ENCODE results near the gene SUGCT.
"Not testable (repeated sequence)": the region's sequence is repeated elsewhere in the genome, so short reads cannot be mapped to it uniquely, and the experiment has no call there.

SUGCT gene

DNA sequence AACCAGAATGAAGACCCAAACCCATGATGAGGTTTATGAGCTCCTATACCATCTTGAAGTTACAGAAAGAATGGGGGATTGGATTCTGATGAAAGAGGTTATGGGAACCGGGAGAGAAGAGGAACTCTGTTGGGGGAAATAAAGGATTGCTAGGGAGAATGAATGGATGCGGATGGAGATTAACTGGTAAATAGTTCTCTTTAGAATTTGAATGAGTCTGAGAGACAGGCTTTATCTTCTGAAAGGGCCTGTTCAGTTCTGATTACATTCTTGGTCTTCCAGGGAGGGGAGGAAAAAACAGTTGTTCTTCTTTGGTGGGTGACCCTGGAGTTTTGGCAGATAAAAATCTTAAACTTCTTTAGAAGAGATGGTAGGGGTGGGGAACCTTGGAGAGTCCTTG, 13.9 kb downstream of the SUGCT start:
- Histone ChIP-seq H3K36me3 (no peaks in the 10 kb centered on the region), H3K4me3 (ENCODE audit: low read depth, low read length) (no peak overlapping the region), H3K27ac (no peak overlapping the region), H3K27me3 (ENCODE audit: insufficient read depth, low read depth, severe bottlenecking) (no peaks in the 10 kb centered on the region), H3K9me3 (ENCODE audit: severe bottlenecking) (no peaks in the 10 kb centered on the region)
- TF ChIP-seq, protein P1, sequence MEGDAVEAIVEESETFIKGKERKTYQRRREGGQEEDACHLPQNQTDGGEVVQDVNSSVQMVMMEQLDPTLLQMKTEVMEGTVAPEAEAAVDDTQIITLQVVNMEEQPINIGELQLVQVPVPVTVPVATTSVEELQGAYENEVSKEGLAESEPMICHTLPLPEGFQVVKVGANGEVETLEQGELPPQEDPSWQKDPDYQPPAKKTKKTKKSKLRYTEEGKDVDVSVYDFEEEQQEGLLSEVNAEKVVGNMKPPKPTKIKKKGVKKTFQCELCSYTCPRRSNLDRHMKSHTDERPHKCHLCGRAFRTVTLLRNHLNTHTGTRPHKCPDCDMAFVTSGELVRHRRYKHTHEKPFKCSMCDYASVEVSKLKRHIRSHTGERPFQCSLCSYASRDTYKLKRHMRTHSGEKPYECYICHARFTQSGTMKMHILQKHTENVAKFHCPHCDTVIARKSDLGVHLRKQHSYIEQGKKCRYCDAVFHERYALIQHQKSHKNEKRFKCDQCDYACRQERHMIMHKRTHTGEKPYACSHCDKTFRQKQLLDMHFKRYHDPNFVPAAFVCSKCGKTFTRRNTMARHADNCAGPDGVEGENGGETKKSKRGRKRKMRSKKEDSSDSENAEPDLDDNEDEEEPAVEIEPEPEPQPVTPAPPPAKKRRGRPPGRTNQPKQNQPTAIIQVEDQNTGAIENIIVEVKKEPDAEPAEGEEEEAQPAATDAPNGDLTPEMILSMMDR (IDR thresholded peaks at IDR 0.05; ENCODE audit: low read depth, low read length) = no peak
- no peak for DNase-seq

DNA sequence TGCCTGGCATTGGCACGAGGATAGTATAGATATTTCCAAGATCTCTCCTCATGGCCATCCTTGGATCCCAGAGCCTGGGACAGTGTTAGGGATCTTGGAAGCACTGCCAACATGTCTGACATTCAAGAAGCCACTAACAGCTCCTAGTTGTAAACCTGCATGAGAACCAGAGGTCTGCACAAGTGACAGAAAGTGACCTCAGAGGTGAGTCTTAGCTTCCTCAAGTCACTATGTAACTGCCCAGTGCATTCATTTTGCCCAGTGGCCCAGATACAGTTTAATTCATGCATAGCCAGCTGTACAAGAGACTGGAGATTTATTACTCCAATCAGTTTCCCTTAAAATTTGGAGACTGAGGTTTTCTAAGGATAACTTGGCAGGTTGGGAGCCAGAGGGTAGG, 16.7 kb downstream of the SUGCT start:
- H3K4me3 ChIP-seq (ENCODE audit: low read depth, low read length) = no peak overlapping the region
- no peaks in the 10 kb centered on the region for H3K27me3 ChIP-seq (ENCODE audit: insufficient read depth, low read depth, severe bottlenecking)
- TF ChIP-seq, protein P1 (IDR thresholded peaks at IDR 0.05; ENCODE audit: low read depth, low read length) = no peak
- DNase-seq = no peak
- H3K36me3 ChIP-seq = no peaks in the 10 kb centered on the region
- no peaks in the 10 kb centered on the region for H3K9me3 ChIP-seq (ENCODE audit: severe bottlenecking)
- H3K27ac ChIP-seq = no peak overlapping the region

DNA sequence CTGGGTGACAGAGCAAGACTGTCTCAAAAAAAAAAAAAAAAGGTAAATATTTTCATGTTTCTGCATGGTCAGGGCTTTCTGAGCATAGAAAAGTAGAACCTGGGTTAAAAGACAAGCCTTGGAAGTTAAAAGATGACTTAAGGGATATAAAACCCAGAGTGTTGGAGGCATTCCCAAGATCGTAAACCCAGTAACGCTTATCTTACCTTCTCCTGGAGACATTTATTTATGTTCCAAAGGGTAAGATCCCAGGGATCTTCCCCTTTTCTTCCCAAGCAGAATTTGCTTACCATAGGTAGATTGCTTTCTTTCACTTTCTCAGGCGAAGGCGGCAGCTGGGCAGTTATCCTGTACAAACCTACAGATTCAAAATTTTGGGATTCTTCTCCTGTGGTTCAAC, 22.2 kb downstream of the SUGCT start:
- H3K27me3 ChIP-seq (ENCODE audit: insufficient read depth, low read depth, severe bottlenecking) = no peaks in the 10 kb centered on the region
- TF ChIP-seq, protein P1 (IDR thresholded peaks at IDR 0.05; ENCODE audit: low read depth, low read length) = no peak

DNA sequence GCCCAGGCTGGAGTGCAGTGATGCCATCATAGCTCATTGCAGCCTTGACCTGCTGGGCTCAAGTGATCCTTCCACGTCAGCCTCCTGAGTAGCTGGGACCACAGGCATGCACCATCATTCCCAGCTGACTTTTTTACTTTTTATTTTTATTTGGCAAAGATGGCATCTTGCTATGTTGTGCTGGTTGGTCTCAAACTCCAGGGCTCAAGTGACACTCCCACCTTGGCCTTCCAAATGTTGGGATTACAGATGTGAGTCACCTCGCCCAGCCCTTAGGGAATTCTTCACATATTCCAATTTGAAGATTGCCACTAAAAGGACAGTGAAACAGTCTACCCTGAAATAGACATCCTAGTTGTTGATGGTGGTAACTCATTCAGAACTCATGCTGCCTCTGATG, 27.7 kb downstream of the SUGCT start:
- H3K9me3 ChIP-seq (ENCODE audit: severe bottlenecking) = no peaks in the 10 kb centered on the region
- TF ChIP-seq, protein P1 (IDR thresholded peaks at IDR 0.05; ENCODE audit: low read depth, low read length) = no peak
- no peak for DNase-seq

More for the DNA sequence above, 22.2 kb downstream of the SUGCT start:
- H3K4me3 ChIP-seq (ENCODE audit: low read depth, low read length) = no peak overlapping the region
- DNase-seq = no peak
- no peaks in the 10 kb centered on the region for H3K9me3 ChIP-seq (ENCODE audit: severe bottlenecking)
- H3K27ac ChIP-seq = no peak overlapping the region
- no peaks in the 10 kb centered on the region for H3K36me3 ChIP-seq

DNA sequence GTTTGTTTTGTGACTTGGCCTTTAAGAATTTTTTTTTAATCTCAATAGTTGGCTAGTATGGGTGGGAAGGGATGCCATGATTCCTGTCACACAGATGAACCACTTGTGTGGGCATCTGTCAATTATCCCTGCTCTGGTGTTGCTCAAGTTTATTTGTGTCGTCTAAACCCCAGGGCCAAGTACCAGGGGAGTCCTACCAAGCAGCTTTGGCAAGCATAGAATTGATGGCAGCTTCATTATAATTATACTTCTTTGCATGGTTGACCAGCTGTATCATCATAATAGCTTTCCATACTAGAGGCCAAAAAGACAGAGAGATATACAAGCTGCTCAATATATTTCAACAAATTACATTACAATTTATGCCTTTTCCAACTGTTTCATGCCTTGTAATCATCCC, 30.4 kb downstream of the SUGCT start:
- no peak overlapping the region for H3K27ac ChIP-seq

More for the DNA sequence above, 27.7 kb downstream of the SUGCT start:
- Histone ChIP-seq H3K27me3 (ENCODE audit: insufficient read depth, low read depth, severe bottlenecking) (no peaks in the 10 kb centered on the region), H3K27ac (no peak overlapping the region), H3K4me3 (ENCODE audit: low read depth, low read length) (no peak overlapping the region), H3K36me3 (no peaks in the 10 kb centered on the region)

DNA sequence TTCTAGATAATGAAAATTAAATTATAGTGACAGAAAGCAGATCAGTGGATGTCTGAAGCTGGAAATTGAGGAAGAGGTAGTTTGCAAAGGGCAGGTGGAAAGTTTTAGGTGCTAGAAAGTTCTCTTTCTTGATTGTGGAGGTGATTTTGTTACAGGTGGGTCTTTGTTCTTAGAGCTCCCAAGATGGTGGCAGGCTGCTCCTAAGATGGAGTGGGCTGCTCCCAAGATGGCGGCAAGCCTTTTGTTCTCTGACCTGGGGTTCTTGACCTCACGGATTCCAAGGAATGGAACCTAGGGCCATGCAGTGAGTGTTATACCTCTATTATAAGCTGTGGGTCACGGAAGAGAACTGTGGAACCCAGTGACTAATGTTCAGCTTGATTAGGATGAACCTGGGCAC, 32.5 kb downstream of the SUGCT start:
- Histone ChIP-seq H3K27ac (no peak overlapping the region), H3K4me3 (ENCODE audit: low read depth, low read length) (no peak overlapping the region), H3K9me3 (ENCODE audit: severe bottlenecking) (no peaks in the 10 kb centered on the region), H3K36me3 (no peaks in the 10 kb centered on the region), H3K27me3 (ENCODE audit: insufficient read depth, low read depth, severe bottlenecking) (no peaks in the 10 kb centered on the region)
- no peak for DNase-seq
- TF ChIP-seq, protein P1 (IDR thresholded peaks at IDR 0.05; ENCODE audit: low read depth, low read length) = no peak

More for the DNA sequence above, 30.4 kb downstream of the SUGCT start:
- Histone ChIP-seq H3K27me3 (ENCODE audit: insufficient read depth, low read depth, severe bottlenecking) (no peaks in the 10 kb centered on the region), H3K9me3 (ENCODE audit: severe bottlenecking) (no peaks in the 10 kb centered on the region), H3K36me3 (no peaks in the 10 kb centered on the region), H3K4me3 (ENCODE audit: low read depth, low read length) (no peak overlapping the region)
- DNase-seq = no peak
- TF ChIP-seq, protein P1 (IDR thresholded peaks at IDR 0.05; ENCODE audit: low read depth, low read length) = no peak

DNA sequence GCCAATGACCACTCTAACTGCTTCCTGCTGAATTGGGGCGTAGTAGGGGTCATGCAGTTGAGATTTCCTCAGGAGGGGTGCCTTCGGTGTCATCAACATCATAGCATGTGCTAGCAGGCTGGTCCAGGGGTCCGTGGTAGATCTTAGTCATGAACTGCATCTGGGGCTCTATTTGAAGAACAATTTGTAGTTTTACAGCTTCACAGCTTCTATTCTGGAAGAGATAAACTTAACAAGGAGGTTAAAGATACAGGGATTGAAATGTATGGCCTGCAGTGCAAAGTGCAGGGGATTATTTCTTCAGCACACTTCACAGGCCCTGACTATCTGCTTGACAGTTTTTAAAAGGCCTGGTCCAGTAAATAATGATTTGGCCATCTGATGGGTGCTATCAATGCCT, 33.5 kb downstream of the SUGCT start:
- H3K4me3 ChIP-seq (ENCODE audit: low read depth, low read length); DNase-seq: not testable (repeated sequence)

DNA sequence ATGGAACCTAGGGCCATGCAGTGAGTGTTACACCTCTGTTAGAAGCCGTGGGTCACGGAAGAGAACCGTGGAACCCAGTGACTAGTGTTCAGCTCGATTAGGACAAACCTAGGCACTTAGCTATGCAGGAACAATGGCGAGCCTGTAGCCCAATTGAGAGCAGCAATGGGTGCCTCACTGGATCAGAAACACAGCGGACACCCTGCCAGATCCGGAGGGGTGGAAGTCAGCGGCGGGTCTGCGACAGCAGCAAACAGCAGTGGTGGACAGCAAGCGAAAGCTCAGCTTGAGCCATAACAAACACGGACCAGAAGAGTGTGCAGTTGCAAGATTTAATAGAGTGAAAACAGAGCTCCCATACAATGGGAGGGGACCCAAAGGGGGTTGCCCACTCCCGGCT, 38.3 kb downstream of the SUGCT start:
- not testable (repeated sequence) for H3K27me3 ChIP-seq (ENCODE audit: insufficient read depth, low read depth, severe bottlenecking); H3K9me3 ChIP-seq (ENCODE audit: severe bottlenecking); H3K36me3 ChIP-seq; DNase-seq; H3K27ac ChIP-seq; H3K4me3 ChIP-seq (ENCODE audit: low read depth, low read length)

More for the DNA sequence above, 33.5 kb downstream of the SUGCT start:
- not testable (repeated sequence) for H3K27ac ChIP-seq; H3K27me3 ChIP-seq (ENCODE audit: insufficient read depth, low read depth, severe bottlenecking); H3K36me3 ChIP-seq; H3K9me3 ChIP-seq (ENCODE audit: severe bottlenecking)

DNA sequence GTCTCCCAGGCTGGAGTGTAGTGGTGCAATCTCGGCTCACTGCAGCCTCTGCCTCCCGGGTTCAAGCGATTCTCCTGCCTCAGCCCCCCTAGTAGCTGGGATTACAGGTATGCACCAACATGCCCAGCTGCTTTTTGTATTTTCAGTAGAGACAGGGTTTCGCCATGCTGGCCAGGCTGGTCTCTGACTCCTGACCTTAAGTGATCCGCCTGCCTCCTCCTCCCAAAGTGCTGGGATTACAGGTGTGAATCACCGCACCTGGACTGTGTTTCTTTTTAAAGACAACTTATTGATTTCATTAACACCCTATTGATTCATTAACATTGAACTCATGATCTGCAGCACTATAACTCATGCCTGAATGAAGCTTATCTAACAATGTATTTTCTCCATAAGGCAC, 40.5 kb downstream of the SUGCT start:
- not testable (repeated sequence) for H3K27me3 ChIP-seq (ENCODE audit: insufficient read depth, low read depth, severe bottlenecking); H3K27ac ChIP-seq; H3K9me3 ChIP-seq (ENCODE audit: severe bottlenecking); DNase-seq; H3K36me3 ChIP-seq; H3K4me3 ChIP-seq (ENCODE audit: low read depth, low read length)

All from WERI-Rb-1 (cell line).